NCI-H446 treated with DMSO at 0.1 percent for 48 hours (cell line): ENCODE measurements around the gene CYTH3.

ENCODE experiments used
- DNase-seq: peaks from one replicate; lab custom pipeline; 2025; lab: John Stamatoyannopoulos, UW

CYTH3 gene

DNA sequence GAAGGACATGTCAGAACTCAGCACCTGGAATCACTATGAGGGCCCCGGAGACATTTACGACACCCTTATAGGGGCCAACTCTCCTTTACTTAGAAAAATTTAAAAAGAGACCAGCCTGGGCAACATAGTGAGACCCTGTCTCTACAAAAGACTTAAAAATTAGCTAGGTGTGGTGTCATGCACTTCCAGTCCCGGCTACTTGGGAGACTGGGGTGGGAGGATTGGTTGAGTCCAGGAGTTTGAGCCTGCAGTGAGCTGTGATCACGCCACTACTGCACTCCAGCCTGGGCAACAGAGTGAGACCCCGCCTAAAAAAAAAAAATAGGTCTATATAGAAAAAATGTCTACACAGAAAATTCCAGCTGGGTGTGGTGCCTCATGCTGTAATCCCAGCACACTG is 7.5 kb upstream of the CYTH3 start:
- no peak for DNase-seq

DNA sequence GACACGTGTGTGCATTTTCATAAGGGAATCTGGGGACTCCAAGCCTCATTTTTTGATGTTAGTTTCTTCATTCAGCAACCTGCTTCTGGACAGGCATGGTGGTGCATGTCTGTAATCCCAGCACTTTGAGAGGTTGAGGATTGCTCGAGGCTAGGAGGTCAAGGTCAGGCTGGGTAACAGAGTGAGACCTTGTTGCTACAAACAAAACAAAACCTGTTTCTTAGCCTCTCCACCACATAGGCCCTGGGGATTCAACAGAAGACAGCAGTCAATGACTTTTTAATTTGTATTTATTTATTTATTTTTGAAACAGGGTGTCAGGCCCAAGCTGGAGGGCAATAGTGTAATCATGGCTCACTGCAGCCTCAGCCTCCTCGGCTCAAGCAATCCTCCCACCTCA is 6.9 kb upstream of the CYTH3 start:
- no peak for DNase-seq

DNA sequence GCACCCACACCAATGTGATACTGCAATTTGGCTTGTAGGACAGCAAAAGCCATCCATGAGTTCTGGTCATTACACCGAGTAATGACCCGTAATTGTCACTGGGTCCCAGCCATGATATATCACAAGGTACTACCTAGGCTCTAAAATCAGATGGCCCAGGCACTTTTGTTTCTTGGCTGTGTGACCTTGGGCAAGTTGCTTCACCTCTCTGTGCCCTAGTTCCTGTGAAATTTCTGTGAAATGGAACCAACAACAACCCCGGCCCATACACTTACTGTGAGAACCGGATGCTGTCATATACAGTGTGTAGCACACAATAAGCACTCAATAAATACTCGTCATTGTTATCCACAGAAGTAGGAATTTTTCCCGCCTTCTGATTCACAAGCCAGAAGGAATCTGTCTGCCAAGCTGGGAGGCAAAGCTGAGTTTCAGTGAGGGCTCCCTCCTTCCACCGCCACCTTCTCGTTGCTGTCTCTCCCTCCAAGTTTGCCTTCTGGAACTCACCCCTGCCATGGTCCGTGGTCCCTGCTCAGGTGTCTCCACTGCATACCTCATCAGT is 6.4 kb upstream of the CYTH3 start:
- no peak for DNase-seq

DNA sequence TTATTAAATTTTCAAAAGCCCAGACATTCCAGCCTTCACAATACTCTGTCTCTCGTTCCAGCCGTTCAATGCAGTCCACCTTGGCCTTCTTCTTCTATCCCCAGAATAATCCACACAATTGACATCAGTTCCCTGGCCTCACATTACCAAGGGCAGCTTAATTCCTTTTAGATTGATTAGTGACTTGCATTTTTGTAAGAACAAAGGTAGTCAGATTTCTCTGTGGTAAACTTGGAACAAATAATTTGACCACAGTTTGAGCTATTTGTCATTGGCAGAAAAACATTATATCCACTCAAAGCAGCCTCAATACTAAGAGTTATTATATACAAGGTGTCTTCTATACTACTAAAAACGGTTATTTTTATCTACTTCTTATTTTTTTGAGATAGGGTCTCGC is 5.1 kb upstream of the CYTH3 start:
- no peak for DNase-seq

DNA sequence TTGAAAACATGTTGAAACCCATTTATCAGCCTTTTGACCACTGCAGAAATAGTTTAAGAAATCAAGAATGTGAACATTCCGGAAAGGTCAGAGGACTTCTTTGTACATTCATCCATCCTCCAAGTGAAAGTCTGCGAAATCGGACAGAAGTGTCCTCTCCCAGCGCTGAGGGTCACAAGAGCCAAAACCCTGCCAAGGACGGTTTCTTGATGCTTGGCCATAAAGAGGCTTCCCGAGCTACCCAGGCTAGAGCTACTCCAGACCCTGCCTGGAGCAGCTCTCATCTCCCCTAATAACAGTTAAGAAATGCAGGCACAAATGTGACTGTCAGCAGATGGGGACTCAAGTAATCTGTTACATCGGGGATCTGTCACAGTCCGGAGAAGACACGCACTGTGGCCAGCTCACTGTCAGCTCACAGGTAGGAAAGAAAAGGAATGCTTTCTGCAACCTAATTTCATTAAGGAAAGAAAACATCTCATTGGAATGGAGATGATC is 4.5 kb upstream of the CYTH3 start:
- no peak for DNase-seq

DNA sequence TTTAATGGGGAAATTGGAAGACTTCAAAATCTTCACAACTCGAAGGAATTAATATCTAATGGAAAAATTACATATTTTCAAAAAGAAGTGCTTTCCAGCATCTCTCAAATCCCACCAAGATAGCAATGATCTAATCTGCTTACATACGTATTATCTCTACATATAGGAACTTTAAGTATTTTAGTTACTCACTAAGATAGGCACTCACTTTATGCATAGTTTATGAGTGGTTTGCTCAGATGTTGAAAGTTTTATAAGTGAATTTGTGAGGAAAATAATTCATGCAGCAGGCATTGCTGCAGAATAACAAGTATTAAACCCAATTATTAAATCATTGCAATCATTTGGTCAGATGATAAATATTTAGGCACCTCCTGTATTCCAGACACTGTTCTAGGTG is 2.3 kb upstream of the CYTH3 start:
- DNase-seq = no peak

DNA sequence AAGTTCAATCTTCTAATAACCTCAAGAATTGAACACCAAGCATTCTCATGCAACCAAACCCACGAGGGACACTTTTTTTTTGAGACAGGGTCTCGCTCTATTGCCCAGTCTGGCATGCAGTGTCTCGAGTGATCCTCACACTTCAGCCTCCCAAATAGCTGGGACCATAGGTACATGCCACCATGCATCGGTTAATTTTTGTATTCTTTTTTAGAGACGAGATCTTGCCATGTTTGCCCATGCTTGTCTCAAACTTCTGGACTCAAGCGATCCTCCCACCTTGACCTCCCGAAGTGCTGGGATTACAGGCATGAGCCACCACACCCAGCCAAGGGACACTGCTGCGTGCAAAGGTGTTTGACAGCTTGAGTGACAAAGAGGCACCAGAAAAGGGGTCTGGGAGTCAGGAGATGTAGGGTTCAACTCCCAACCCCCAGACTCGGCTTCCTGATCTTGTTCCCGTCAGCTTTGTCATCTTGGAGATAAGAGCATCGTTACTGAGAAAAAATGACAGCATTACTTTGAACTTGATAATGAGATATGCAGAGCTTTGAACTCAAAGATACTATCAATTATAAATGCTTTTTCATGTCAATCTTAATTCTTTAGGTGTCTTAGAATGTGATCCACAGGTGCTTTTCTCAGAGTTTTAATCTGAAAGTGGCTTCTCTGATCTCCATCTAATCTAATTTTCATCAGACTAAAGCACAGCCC is 1.6 kb upstream of the CYTH3 start:
- no peak for DNase-seq

DNA sequence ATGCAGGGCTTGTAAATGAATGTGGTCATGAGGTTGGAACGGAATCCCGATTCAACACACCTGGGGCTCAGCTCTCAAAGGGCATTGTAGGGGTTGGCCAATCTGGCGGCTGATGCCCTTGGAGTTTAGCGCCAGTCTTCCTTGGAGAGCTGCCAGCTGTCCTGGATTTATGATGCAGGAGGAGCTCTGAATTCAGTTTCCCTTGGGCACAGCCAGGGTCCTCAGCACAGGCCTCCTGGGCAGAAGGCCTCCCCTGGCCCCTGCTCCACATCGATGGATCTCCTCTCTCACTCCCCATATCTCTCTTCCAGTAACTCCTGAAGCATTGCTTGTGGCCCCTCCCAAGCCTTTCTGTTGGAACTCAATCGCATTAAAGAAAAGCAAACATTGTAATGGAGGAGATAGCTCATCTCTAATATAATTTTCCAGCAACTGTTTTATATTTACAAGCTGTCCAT is 985 bp upstream of the CYTH3 start:
- no peak for DNase-seq

DNA sequence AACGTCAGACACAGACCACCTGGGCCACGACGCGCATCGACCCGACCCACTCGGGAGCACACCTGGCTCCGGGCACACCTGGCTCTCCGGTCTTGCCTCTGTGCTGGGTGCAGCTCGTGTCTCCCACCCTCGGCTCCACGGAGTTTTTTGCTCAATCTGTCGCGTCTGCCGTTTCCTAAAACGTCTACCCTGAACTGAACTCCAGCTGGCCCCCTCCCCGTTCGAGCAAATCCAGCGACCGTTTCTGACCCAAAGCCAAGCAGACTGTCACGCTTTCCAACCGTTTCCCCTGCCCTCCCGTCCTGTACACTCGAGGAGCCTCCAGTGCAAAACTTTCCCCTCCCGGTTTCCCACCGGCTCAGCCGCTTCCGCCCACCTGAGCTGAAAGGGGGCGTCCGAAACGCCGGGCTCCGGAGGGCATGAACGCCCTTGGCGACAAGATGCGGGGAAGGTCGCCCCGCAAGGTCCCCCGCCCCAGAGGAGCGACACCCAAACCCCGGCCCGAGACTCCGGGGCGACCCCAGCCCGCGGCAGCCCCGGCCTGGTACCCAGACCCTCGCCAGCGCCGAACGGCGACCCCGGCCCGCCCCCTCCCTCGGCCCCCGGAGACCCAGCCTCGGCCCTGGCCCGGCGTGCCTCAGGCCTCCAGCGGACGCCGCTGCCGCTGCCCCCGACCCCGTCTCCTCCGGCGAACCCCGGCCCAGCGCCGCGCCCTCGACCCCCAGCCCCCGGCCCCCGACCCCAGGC is 557 bp downstream of the CYTH3 start:
- no peak for DNase-seq

DNA sequence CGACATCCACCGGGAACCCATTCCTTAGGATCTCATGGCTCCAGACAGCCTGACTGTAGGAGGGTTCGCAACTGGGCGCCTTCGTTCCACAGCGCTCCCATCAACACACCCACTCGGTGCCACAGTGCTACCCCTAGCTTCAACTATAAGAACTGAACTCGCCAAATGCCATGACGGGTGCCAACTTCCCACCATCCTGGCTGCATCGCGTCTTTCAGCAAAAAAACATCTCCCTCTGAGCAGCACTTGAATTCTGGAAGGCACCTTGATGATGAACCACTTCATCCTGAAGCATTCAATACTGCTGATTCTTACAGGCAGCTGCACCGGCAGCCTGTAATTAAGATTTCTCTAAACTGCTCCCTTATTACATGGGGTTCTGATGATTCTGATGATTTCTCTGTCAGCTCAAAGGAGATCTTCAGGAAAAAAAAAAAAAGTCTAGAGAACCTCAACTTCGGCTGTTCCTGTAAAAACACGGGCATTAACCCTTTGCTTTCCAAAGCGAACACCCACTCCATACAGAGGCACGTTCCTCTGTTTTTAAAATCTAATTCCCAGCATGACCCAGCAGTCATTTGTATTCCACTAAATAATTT is 1.3 kb downstream of the CYTH3 start:
- peak; percentile 32 for DNase-seq

DNA sequence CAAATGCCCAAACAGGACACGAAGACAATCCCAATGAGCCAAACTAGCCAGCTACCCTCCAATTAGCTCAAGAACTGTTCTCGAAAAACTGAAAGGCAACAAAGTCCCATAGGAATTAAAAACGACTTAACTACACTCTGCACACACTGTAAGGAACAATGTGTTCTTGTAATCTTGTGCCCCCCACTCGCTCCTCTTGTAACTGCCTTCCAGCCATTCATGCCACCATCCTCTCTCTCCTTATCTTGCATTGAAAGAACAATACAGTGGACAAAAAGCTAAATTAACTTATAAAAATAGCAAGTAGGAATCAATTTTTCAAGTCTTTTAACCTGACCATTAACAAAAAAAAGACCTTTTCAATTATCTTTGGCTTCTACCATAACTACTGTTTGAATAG is 2.9 kb downstream of the CYTH3 start:
- no peak for DNase-seq

DNA sequence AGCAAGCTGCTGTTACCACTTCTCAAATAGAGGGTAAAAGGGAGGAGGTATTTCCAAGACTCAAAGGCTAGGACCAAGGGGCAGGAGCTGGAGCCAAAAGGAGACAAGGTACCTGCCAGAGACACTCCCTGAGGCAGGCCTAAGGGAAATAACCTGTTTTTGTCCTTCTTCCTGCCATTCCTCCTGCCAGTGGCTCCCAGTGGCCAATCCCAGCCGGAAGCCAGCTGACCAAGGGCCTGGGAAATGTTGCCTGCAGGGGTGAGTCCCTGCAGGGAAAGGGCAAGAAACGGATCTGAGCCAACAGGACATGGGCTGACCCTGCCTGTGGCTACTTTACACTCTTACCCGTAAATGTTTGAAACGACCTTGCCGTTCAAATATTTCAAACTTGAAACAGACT is 3.5 kb downstream of the CYTH3 start:
- DNase-seq = no peak

DNA sequence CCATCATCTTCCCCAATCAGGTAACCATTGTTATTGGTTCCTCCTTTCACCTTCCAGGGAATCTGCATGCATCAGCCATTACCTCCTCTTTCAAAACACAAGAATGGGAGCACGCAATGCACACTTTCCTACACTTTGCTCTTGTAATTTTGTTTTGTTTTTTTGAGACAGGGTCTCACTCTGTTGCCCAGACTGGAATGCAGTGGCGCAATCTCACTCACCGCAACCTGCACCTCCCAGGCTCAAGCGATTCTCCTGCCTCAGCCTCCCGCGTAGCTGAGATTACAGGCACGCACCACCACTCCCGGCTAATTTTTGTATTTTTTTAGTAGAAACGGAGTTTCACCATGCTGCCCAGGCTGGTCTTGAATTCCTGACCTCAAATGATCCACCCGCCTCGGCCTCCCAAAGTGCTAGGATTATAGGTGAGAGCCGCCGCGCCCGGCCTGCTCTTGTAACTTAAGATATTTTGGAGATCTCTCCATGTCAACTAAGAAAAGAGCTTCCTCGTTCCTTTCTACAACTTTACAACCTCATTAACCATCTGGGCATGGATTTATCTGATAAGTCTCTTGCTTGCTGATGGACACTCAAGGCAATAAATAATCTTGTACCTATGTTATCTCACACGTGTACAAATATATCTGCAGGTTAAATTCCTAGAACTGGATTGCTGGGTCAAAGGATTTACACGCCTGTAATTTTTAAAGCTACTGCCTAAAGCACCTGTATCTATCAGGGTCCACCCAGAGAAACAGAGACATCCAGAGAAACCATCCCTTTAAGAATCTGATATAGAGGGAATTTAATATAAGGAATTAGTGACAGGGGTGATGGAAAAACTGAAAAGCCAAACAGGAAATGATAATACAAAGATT is 4.2 kb downstream of the CYTH3 start:
- DNase-seq = no peak

DNA sequence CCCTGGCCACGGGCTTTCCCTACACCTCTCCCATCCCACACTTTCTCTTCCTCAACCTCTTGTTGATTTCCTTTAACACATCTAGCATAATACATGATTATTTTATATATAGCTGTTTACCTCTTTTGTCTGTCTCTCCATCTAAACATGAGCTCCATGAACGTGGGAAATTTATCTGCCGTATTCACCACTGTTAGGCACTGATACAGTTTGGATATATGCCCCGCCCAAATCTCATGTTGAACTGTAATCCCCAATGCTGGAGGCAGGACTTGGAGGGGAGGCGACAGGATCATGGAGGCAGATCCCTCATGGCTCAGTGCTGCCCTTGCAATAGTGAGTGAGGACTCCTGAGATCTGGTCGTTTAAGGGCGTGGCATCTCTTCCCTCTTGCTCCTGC is 5.7 kb downstream of the CYTH3 start:
- DNase-seq = no peak

DNA sequence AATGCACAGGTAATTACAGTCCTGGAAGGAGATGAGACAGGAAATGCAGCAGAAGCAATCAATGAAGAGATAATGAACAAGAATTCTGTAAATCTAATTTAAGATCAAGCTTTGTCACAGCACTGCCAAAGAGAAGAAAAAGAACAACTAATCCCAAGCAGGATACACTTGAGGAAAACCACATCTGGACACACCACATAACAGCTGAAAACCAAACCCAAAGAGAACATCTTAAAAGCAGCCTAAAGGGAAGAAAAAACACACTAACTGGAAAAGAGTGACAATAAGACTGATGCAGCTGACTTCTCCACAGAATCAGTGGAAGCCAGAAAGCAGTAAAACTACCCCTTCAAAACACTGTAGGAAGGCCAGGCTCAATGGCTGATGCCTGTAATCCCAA is 10.2 kb downstream of the CYTH3 start:
- no peak for DNase-seq

DNA sequence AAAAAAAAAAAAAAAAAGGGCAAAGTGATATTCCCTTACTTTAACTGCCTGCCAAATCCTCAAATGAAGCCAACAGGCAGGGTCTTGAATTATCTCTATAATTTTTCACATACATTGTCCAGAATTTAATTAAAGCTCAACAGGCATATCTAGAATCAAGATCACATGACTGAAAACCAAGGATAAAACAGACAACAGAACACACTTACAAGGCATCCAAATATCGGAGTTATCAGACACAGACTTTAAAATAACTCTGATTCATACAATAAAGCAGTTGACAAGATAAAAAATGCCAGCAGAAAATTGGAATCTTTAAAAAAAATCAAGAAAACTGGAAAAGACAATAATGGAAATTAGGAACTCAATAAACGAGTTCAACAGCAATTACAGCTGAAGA is 10.7 kb downstream of the CYTH3 start:
- DNase-seq = no peak

DNA sequence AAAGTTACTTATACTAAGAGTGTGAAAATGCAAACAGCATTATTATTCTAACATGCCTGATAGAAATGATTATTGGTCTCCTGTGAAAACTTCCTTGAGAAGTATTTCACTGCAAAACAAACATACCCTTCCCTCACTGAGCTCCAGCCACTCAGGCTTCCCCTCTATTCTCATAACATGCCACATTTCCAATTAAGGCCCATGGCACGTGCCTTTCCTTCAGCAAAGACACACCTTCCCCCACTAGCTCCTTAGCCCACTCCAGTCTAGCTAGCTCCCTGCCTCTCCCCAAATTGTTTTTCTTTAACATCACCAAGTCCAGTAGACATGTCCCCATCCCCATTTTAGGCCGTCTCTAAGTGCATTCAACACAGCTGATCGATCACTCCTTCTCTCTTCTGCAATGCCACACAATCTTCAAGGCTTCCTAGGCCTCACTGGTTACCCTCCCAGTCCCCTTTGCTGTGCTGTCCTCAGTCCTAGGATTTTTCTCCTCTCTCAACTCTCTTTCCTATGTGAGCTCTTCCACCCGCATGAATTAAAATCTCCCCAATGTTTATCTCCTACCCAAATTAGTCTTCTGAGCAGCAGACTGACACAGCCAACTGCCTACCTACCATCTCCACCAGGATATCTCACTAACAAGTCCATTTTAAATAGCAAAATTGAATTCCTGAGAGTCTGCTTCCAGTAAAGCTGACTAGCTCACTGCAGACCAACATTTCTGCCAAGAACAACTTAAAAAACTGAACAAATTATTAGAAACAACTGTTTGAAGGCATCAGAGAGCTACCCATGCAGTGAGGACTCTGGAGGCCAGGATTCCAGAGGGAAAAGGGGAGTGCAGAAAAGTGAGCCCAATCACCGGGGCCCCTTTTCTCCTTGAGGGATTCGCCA is 11.9 kb downstream of the CYTH3 start:
- DNase-seq = no peak

DNA sequence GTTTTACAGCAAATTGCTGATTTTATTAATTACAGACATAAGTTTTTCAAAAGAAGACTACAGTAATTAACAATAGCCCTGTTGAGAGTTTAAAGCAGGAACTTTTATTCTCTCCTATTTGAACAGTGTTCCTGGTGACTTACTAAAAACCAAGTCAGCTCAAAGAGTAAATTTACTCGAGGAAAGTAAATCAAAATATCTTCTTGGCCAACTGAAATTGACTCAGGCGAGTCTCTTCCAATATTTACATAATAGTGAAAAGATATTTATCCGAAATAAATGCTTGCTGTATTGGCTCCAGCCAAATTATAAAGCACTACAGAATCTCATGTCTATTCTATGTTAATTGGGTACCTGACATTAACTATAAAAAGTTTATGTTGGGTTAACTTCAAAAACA is 13.2 kb downstream of the CYTH3 start:
- no peak for DNase-seq

DNA sequence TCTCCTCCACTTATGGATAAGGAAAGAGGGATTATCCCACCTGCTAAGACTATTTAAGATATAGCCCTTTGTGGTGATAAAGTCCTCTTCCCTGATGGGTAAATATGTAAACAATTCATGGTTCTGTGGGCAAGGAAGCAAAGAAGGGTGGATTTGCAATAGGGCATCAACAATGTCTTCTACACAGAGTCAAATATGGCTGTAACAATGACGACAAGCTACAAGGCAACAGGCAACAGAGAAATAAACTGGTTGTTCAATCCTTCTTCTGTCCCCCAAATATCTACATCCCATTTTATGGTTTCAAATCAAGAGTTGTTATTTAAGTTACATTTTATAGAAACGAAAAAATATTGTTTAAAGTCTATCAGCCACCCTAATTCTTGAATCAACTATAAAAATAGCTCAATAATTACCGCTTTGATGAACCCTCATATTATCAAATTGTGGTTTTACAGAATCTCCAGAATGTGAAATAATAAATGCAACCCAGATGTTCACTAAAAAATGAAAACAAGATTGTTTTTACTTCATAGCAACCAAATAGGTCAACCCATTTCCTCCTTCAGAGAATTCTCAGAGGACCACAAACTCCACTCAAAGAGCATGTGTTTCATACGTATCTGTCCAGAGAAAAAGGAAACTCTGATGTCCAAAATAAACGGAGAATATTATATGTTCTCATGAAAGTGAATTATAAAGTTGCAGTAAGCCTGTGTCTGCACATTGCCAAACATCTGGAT is 13.8 kb downstream of the CYTH3 start:
- no peak for DNase-seq

DNA sequence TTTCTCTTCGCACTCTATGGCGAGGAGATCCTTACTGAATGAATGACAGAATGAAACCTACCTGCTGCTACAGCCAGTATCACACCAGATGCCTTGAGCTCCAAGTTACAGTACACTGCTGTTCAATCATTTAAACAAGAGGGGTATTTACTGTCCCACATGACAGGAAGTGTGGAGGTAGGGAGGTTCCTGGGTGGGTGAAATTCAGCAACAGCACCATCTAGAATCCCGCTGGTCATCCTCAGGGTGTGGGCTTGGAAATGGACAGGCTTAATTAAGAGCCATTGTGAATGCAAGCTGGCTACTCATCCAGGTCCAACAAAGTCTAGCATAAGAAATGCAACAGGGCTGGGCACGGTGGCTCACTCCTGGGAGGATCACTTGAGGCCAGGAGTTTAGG is 14.7 kb downstream of the CYTH3 start:
- DNase-seq = no peak
